ENCODE results near the gene ANKRD62.

The ANKRD62 gene

GRCh38 chr18:12154361-12154760 lies 60.7 kb downstream of the ANKRD62 start:
- in situ Hi-C loops (cut with MboI; ENCODE audit: low pct_unique_long_range_greater_than_20kb, low sequenced_read_pairs), result no loop called here
- peak; percentile 86 for DNase-seq

- peak; percentile 23 for DNase-seq
- in situ Hi-C loops (cut with MboI; ENCODE audit: low pct_unique_long_range_greater_than_20kb, low sequenced_read_pairs), result no loop called here
Observed at GRCh38 chr18:12155996-12156395, 62.4 kb downstream of the ANKRD62 start.

GRCh38 chr18:12159446-12159845 lies 65.8 kb downstream of the ANKRD62 start:
- no peak for DNase-seq
- in situ Hi-C loops (cut with MboI; ENCODE audit: low pct_unique_long_range_greater_than_20kb, low sequenced_read_pairs), result no loop called here

- in situ Hi-C loops (cut with MboI; ENCODE audit: low pct_unique_long_range_greater_than_20kb, low sequenced_read_pairs), result no loop called here
- no peak for DNase-seq
Observed at GRCh38 chr18:12162786-12163185, 69.1 kb downstream of the ANKRD62 start.

GRCh38 chr18:12165038-12165768 lies 71.6 kb downstream of the ANKRD62 start:
- in situ Hi-C loops (cut with MboI; ENCODE audit: low pct_unique_long_range_greater_than_20kb, low sequenced_read_pairs), result no loop called here
- no peak for DNase-seq
